H9 (cell line): ENCODE results near the gene KRT39. TPM values are rescaled to one million over a fixed set of nuclear protein-coding genes. Genes with fewer than 3 reads are reported as not detected.

Experiments used
- DNase-seq: peaks from one replicate; pipeline ENCODE4 v3.0.0-alpha.2; 2017
- H2AFZ ChIP-seq: one replicate; pipeline ENCODE4 v1.6.1; 2013; ENCODE audit warnings: mild to moderate bottlenecking, low read length, control low read depth, moderate library complexity
- H2AK5ac ChIP-seq: 2 replicates; pipeline ENCODE4 v1.6.1; 2013; ENCODE audit warnings: low read length, control low read depth, mixed read lengths; ENCODE audit not compliant: insufficient read length
- H2BK120ac ChIP-seq: one replicate; pipeline ENCODE4 v1.6.1; 2013; ENCODE audit warnings: low read depth, mild to moderate bottlenecking, low read length, control low read depth, inconsistent platforms; ENCODE audit not compliant: poor library complexity, severe bottlenecking
- H2BK12ac ChIP-seq: 2 replicates; pipeline ENCODE4 v1.6.1; 2013; ENCODE audit warnings: low read length, control low read depth, mixed read lengths, low read depth; ENCODE audit not compliant: insufficient read length
- H2BK15ac ChIP-seq: 2 replicates; pipeline ENCODE4 v1.6.1; 2013; ENCODE audit warnings: low read depth, low read length, control low read depth
- H2BK20ac ChIP-seq: one replicate; pipeline ENCODE4 v1.6.1; 2013; ENCODE audit warnings: low read depth, mild to moderate bottlenecking, low read length, control low read depth, inconsistent platforms; ENCODE audit not compliant: poor library complexity, severe bottlenecking
- H2BK5ac ChIP-seq: 2 replicates; pipeline ENCODE4 v1.6.1; 2013; ENCODE audit warnings: low read length, control low read depth, mixed read lengths; ENCODE audit not compliant: insufficient read length
- H3K14ac ChIP-seq: 2 replicates; pipeline ENCODE4 v1.6.1; 2013; ENCODE audit warnings: low read length, control low read depth; ENCODE audit not compliant: insufficient read depth
- H3K18ac ChIP-seq: 2 replicates; pipeline ENCODE4 v1.6.1; 2013; ENCODE audit warnings: low read depth, mild to moderate bottlenecking, mixed read lengths, low read length, control low read depth; ENCODE audit not compliant: insufficient read length
- H3K23ac ChIP-seq: 2 replicates; pipeline ENCODE4 v1.6.1; 2013; ENCODE audit warnings: low read length, control low read depth, mixed read lengths, low read depth; ENCODE audit not compliant: insufficient read length
- H3K23me2 ChIP-seq: 2 replicates; pipeline ENCODE4 v1.6.1; 2013; ENCODE audit warnings: low read depth, mild to moderate bottlenecking, mixed read lengths, low read length, control low read depth; ENCODE audit not compliant: insufficient read length, poor library complexity, severe bottlenecking
- H3K27ac ChIP-seq: 2 replicates; pipeline ENCODE4 v1.5.1; 2013; ENCODE audit warnings: low read length, control low read depth, mixed read lengths, low read depth; ENCODE audit not compliant: insufficient read length
- H3K27me3 ChIP-seq: 2 replicates; pipeline ENCODE4 v1.6.1; 2013; ENCODE audit warnings: low read length, control low read depth, inconsistent platforms; ENCODE audit not compliant: insufficient read depth
- H3K4ac ChIP-seq: 2 replicates; pipeline ENCODE4 v1.6.1; 2013; ENCODE audit warnings: low read depth, mild to moderate bottlenecking, control low read depth, inconsistent platforms, low read length, moderate library complexity
- H3K4me1 ChIP-seq: 2 replicates; pipeline ENCODE4 v1.6.1; 2013; ENCODE audit warnings: low read length, control low read depth, inconsistent platforms; ENCODE audit not compliant: insufficient read depth
- H3K4me2 ChIP-seq: 2 replicates; pipeline ENCODE4 v1.6.1; 2013; ENCODE audit warnings: low read length, control low read depth, mixed read lengths; ENCODE audit not compliant: insufficient read length, insufficient read depth
- H3K56ac ChIP-seq: 2 replicates; pipeline ENCODE4 v1.6.1; 2013; ENCODE audit warnings: low read depth, mild to moderate bottlenecking, mixed read lengths, low read length, control low read depth; ENCODE audit not compliant: insufficient read length
- H3K79me1 ChIP-seq: 2 replicates; pipeline ENCODE4 v1.6.1; 2013; ENCODE audit warnings: low read depth, mild to moderate bottlenecking, moderate library complexity, low read length, control low read depth, inconsistent platforms; ENCODE audit not compliant: insufficient read depth, poor library complexity, severe bottlenecking
- H3K79me2 ChIP-seq: 2 replicates; pipeline ENCODE4 v1.6.1; 2013; ENCODE audit warnings: low read length, control low read depth, inconsistent platforms; ENCODE audit not compliant: insufficient read depth
- H3K9ac ChIP-seq: 2 replicates; pipeline ENCODE4 v1.6.1; 2013; ENCODE audit warnings: low read length, control low read depth, mixed read lengths; ENCODE audit not compliant: insufficient read length; ENCODE audit errors: extremely low read depth
- H3K9me3 ChIP-seq: one replicate; pipeline ENCODE4 v1.6.1; 2013; ENCODE audit warnings: low read depth, low read length, inconsistent platforms; ENCODE audit not compliant: control insufficient read depth
- H3T11ph ChIP-seq: one replicate; pipeline ENCODE4 v1.6.1; 2013; ENCODE audit warnings: mild to moderate bottlenecking, low read length, control low read depth, inconsistent platforms
- H4K20me1 ChIP-seq: one replicate; pipeline ENCODE4 v1.6.1; 2013; ENCODE audit not compliant: control insufficient read depth, insufficient read length, insufficient read depth
- H4K5ac ChIP-seq: 2 replicates; pipeline ENCODE4 v1.6.1; 2013; ENCODE audit warnings: low read depth, mild to moderate bottlenecking, mixed read lengths, low read length, control low read depth; ENCODE audit not compliant: insufficient read length
- H4K8ac ChIP-seq: replicated peaks from 2 replicates; pipeline ENCODE4 v1.6.1; 2013; ENCODE audit warnings: low read length, control low read depth, mixed read lengths, low read depth; ENCODE audit not compliant: insufficient read length
- H4K91ac ChIP-seq: 2 replicates; pipeline ENCODE4 v1.6.1; 2013; ENCODE audit warnings: low read depth, mild to moderate bottlenecking, moderate library complexity, mixed read lengths, low read length, control low read depth; ENCODE audit not compliant: insufficient read length
- H3K27ac Mint-ChIP-seq, 3 experiments: 2 replicates in 2 of 3; 3 replicates in 1 of 3; pipeline ENCODE4 v1.8.0; 2020 to 2021; ENCODE audit warnings: mixed read lengths in 3 of 3, mild to moderate bottlenecking in 1 of 3, moderate library complexity in 1 of 3
- H3K27me3 Mint-ChIP-seq: 2 replicates; pipeline ENCODE4 v1.8.0; 2021; ENCODE audit warnings: low read depth, mild to moderate bottlenecking, moderate library complexity, mixed read lengths
- H3K36me3 Mint-ChIP-seq, 3 experiments: 2 replicates in 2 of 3; 3 replicates in 1 of 3; pipeline ENCODE4 v1.8.0; 2020 to 2021; ENCODE audit warnings: low read depth in 3 of 3, mixed read lengths in 3 of 3; ENCODE audit not compliant: insufficient read depth in 1 of 3
- H3K4me1 Mint-ChIP-seq, 2 experiments: 2 replicates each; pipeline ENCODE4 v1.8.0; 2020; ENCODE audit warnings: mixed read lengths in 2 of 2
- H3K4me3 Mint-ChIP-seq, 2 experiments: 2 replicates in 1 of 2; 3 replicates in 1 of 2; pipeline ENCODE4 v1.8.0; 2020 to 2021; ENCODE audit warnings: mild to moderate bottlenecking in 2 of 2, mixed read lengths in 2 of 2, moderate library complexity in 1 of 2
- H3K9me3 Mint-ChIP-seq, 2 experiments: 2 replicates in 1 of 2; 3 replicates in 1 of 2; pipeline ENCODE4 v1.8.0; 2020; ENCODE audit warnings: mild to moderate bottlenecking in 2 of 2, mixed read lengths in 2 of 2, moderate library complexity in 1 of 2
- WGBS: extraction: QIAGEN DNeasy Blood & Tissue Kit; methylation state at CpG from one replicate; pipeline ENCODE4 v1.1.7; 2013; ENCODE audit warnings: missing lambda C conversion rate, low lambda C conversion rate, mixed read lengths; ENCODE audit not compliant: insufficient read length; ENCODE audit errors: extremely low coverage; 5-methylcytosine and 5-hydroxymethylcytosine counted together
- total RNA-seq: library from RNA; stranded (reverse); gene quantifications from 2 replicates; pipeline ENCODE4 v1.2.1, GENCODE V29; 2021
- TF ChIP-seq, protein P1 (sequence below): fragments of 200-600 bp; sonication (generic); conservative IDR thresholded peaks from 3 replicates; pipeline ENCODE4 v1.8.0; 2021; ENCODE audit warnings: antibody characterized with exemption, mild to moderate bottlenecking

The KRT39 gene
- total RNA-seq, 1 experiment from 2014 or later, result not detected

DNA sequence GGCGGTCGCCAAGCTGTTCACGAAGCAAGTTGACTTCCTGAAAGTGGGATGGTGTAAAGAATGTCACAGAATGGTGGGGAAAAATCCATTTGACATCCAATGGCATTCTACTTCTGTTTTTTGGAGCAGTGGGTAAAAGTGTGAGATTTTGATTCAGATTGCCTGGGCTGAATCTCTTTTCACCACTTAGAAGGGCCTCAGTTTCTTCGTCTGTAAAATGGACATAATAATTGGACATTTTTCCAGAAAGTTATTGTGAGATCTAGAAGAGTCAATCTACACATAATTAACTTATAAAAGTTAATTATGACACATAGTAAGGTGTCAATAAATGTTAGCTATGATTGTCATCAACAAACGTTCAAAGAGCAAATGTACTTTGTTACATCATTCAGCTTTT lies 14.4 kb upstream of the KRT39 start:
- Histone ChIP-seq H2AK5ac (no peak overlapping the region), H2BK12ac (no peak overlapping the region), H3K9ac (no peak overlapping the region), H3K23ac (no peak overlapping the region), H3K23me2 (no peaks in the 10 kb centered on the region), H4K8ac (no peak overlapping the region), H2BK5ac (no peak overlapping the region), H2AFZ (no peak overlapping the region), H3T11ph (no peak overlapping the region), H3K4ac (no peak overlapping the region), H3K79me2 (no peaks in the 10 kb centered on the region), H3K79me1 (no peaks in the 10 kb centered on the region), H3K4me1 (no peaks in the 10 kb centered on the region; the same call in 1 of the 2 replicates), H3K27ac (no peak overlapping the region), H3K14ac (no peak overlapping the region), H3K27me3 (no peaks in the 10 kb centered on the region), H3K4me2 (no peak overlapping the region), H3K9me3 (no peaks in the 10 kb centered on the region), H3K56ac (no peak overlapping the region), H4K91ac (no peak overlapping the region), H4K20me1 (no peaks in the 10 kb centered on the region), H2BK15ac (no peak overlapping the region), H2BK20ac (no peak overlapping the region), H3K18ac (no peak overlapping the region), H2BK120ac (no peak overlapping the region), H4K5ac (no peak overlapping the region)
- Mint-ChIP-seq H3K27ac (no peak overlapping the region), H3K4me1 (peaks cover 11 to 14% of the 10 kb centered on the region in 2 experiments), H3K4me3 (no peak overlapping the region), H3K27me3 (peaks cover 3% of the 10 kb centered on the region), H3K36me3 (no peaks in the 10 kb centered on the region), H3K9me3 (no peaks in the 10 kb centered on the region)
- no CpG with 5 or more reads among the region's 5 CpGs for WGBS
- DNase-seq, result no peak
- TF ChIP-seq, protein P1, sequence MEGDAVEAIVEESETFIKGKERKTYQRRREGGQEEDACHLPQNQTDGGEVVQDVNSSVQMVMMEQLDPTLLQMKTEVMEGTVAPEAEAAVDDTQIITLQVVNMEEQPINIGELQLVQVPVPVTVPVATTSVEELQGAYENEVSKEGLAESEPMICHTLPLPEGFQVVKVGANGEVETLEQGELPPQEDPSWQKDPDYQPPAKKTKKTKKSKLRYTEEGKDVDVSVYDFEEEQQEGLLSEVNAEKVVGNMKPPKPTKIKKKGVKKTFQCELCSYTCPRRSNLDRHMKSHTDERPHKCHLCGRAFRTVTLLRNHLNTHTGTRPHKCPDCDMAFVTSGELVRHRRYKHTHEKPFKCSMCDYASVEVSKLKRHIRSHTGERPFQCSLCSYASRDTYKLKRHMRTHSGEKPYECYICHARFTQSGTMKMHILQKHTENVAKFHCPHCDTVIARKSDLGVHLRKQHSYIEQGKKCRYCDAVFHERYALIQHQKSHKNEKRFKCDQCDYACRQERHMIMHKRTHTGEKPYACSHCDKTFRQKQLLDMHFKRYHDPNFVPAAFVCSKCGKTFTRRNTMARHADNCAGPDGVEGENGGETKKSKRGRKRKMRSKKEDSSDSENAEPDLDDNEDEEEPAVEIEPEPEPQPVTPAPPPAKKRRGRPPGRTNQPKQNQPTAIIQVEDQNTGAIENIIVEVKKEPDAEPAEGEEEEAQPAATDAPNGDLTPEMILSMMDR, result no peak
